HG03432 (cell line): ENCODE measurements around the gene SPTBN1.

ENCODE experiments used
- ATAC-seq: cut with Tn5 transposase; IDR thresholded peaks from one replicate; pipeline ENCODE4 v1.9.1; 2021; ENCODE audit warnings: mild to moderate bottlenecking, moderate library complexity; ENCODE audit not compliant: unreplicated experiment

The SPTBN1 gene

GRCh38 chr2:54432251-54433015 lies 23.7 kb upstream of the SPTBN1 start:
- ATAC-seq, result no peak

- no peak for ATAC-seq
Observed at GRCh38 chr2:54434229-54434628, 21.9 kb upstream of the SPTBN1 start.

GRCh38 chr2:54434711-54435110 lies 21.4 kb upstream of the SPTBN1 start:
- no peak for ATAC-seq

- ATAC-seq, result no peak
Observed at GRCh38 chr2:54435325-54436226, 20.6 kb upstream of the SPTBN1 start.

GRCh38 chr2:54437588-54437987 lies 18.5 kb upstream of the SPTBN1 start:
- no peak for ATAC-seq

- ATAC-seq, result no peak
Observed at GRCh38 chr2:54438271-54438670, 17.9 kb upstream of the SPTBN1 start.

- ATAC-seq, result no peak
Observed at GRCh38 chr2:54439582-54439981, 16.5 kb upstream of the SPTBN1 start.

GRCh38 chr2:54440050-54440449 lies 16.1 kb upstream of the SPTBN1 start:
- no peak for ATAC-seq

- ATAC-seq, result no peak
Observed at GRCh38 chr2:54444503-54444902, 11.6 kb upstream of the SPTBN1 start.

- ATAC-seq, result no peak
Observed at GRCh38 chr2:54446122-54446521, 10.0 kb upstream of the SPTBN1 start.

GRCh38 chr2:54446625-54447024 lies 9.5 kb upstream of the SPTBN1 start:
- ATAC-seq, result no peak

GRCh38 chr2:54454548-54455130 lies 1.5 kb upstream of the SPTBN1 start:
- ATAC-seq, result no peak

GRCh38 chr2:54455131-54455562 lies 980 bp upstream of the SPTBN1 start:
- ATAC-seq, result no peak

GRCh38 chr2:54456362-54456611 lies 160 bp downstream of the SPTBN1 start:
- no peak for ATAC-seq

- peak; percentile 45 for ATAC-seq
Observed at GRCh38 chr2:54456612-54457322, 640 bp downstream of the SPTBN1 start.

- ATAC-seq, result peak; percentile 36
Observed at GRCh38 chr2:54457323-54458023, 1.3 kb downstream of the SPTBN1 start.

GRCh38 chr2:54459037-54459441 lies 2.9 kb downstream of the SPTBN1 start:
- no peak for ATAC-seq

GRCh38 chr2:54461261-54461660 lies 5.1 kb downstream of the SPTBN1 start:
- ATAC-seq, result no peak

- no peak for ATAC-seq
Observed at GRCh38 chr2:54464341-54464740, 8.2 kb downstream of the SPTBN1 start.

GRCh38 chr2:54465143-54465542 lies 9.0 kb downstream of the SPTBN1 start:
- ATAC-seq, result no peak

- ATAC-seq, result no peak
Observed at GRCh38 chr2:54466870-54467269, 10.7 kb downstream of the SPTBN1 start.
